ENCODE measurements around the gene PCNX3.
A peak's percentile ranks its signal among the peaks of the same experiment; 100 is the strongest.

Gene PCNX3

GRCh38 chr11:65621460-65621859, 5.9 kb downstream of the PCNX3 start:
- no peak overlapping the region for H3K4me3 ChIP-seq (ENCODE audit: low read length)
- DNase-seq (ENCODE audit: low read depth), result no peak
- TF ChIP-seq CTCF (IDR thresholded peaks at IDR 0.05; ENCODE audit: insufficient read depth, low read depth, low read length, missing control alignments), result no peak

- no peak for TF ChIP-seq CTCF (IDR thresholded peaks at IDR 0.05; ENCODE audit: insufficient read depth, low read depth, low read length, missing control alignments)
- no peak for DNase-seq (ENCODE audit: low read depth)
- H3K4me3 ChIP-seq (ENCODE audit: low read length), result no peak overlapping the region
Observed at GRCh38 chr11:65622011-65622410, 6.4 kb downstream of the PCNX3 start.

- DNase-seq (ENCODE audit: low read depth), result no peak
- H3K4me3 ChIP-seq (ENCODE audit: low read length), result no peak overlapping the region
- no peak for TF ChIP-seq CTCF (IDR thresholded peaks at IDR 0.05; ENCODE audit: insufficient read depth, low read depth, low read length, missing control alignments)
Observed at GRCh38 chr11:65623177-65623576, 7.6 kb downstream of the PCNX3 start.

GRCh38 chr11:65623852-65624616, 8.5 kb downstream of the PCNX3 start:
- DNase-seq (ENCODE audit: low read depth), result no peak
- TF ChIP-seq CTCF (IDR thresholded peaks at IDR 0.05; ENCODE audit: insufficient read depth, low read depth, low read length, missing control alignments), result no peak
- H3K4me3 ChIP-seq (ENCODE audit: low read length), result no peak overlapping the region

- no peak overlapping the region for H3K4me3 ChIP-seq (ENCODE audit: low read length)
- no peak for TF ChIP-seq CTCF (IDR thresholded peaks at IDR 0.05; ENCODE audit: insufficient read depth, low read depth, low read length, missing control alignments)
- no peak for DNase-seq (ENCODE audit: low read depth)
Observed at GRCh38 chr11:65624931-65625627, 9.5 kb downstream of the PCNX3 start.

- peak; percentile 44 for DNase-seq (ENCODE audit: low read depth)
- H3K4me3 ChIP-seq (ENCODE audit: low read length), result no peak overlapping the region
- peak; percentile 46 for TF ChIP-seq CTCF (IDR thresholded peaks at IDR 0.05; ENCODE audit: insufficient read depth, low read depth, low read length, missing control alignments)
Observed at GRCh38 chr11:65625628-65626342, 10.2 kb downstream of the PCNX3 start.
